Liver (tissue), 9 donors: Measurements from ENCODE around the gene HNRNPDL. TPM values are rescaled to one million over a fixed set of nuclear protein-coding genes. Genes with fewer than 3 reads are reported as not detected.

Experiments used
- DNase-seq: peaks from one replicate; pipeline ENCODE4 v3.0.0-alpha.2; 2017; ENCODE audit warnings: low spot score
- H3K27ac ChIP-seq, 2 donors: one replicate each; pipeline ENCODE4 v1.7.0; 2013; ENCODE audit warnings: inconsistent platforms in 2 of 2, low read length in 2 of 2, control low read depth in 1 of 2, low read depth in 1 of 2, mild to moderate bottlenecking in 1 of 2
- H3K27me3 ChIP-seq, 4 donors: one replicate each; pipeline versions ENCODE4 v1.6.1 to v1.7.0; 2013; ENCODE audit warnings: low read length in 3 of 4, inconsistent platforms in 1 of 4, mild to moderate bottlenecking in 1 of 4, moderate library complexity in 1 of 4; ENCODE audit not compliant: control insufficient read depth in 4 of 4, insufficient read depth in 4 of 4
- H3K36me3 ChIP-seq, 4 donors: one replicate each; pipeline versions ENCODE4 v1.6.1 to v1.7.0; 2013; ENCODE audit warnings: low read length in 3 of 4, mild to moderate bottlenecking in 3 of 4, low read depth in 1 of 4, moderate library complexity in 1 of 4; ENCODE audit not compliant: control insufficient read depth in 4 of 4, insufficient read depth in 3 of 4
- H3K4me1 ChIP-seq, 4 donors: one replicate each; pipeline versions ENCODE4 v1.6.1 to v1.7.0; 2013; ENCODE audit warnings: low read length in 3 of 4, mild to moderate bottlenecking in 3 of 4, moderate library complexity in 1 of 4; ENCODE audit not compliant: control insufficient read depth in 4 of 4, insufficient read depth in 4 of 4
- H3K4me3 ChIP-seq, 3 donors: one replicate each; pipeline versions ENCODE4 v1.6.1 to v1.7.0; 2013; ENCODE audit warnings: low read length in 3 of 3, control low read depth in 1 of 3, low read depth in 1 of 3, mild to moderate bottlenecking in 1 of 3
- H3K9ac ChIP-seq, 2 donors: one replicate each; pipeline ENCODE4 v1.7.0; 2013; ENCODE audit warnings: low read length in 2 of 2, mild to moderate bottlenecking in 2 of 2, moderate library complexity in 2 of 2, control low read depth in 1 of 2, low read depth in 1 of 2
- H3K9me3 ChIP-seq, 4 donors: one replicate each; pipeline versions ENCODE4 v1.6.1 to v1.7.0; 2013; ENCODE audit warnings: low read length in 3 of 4; ENCODE audit not compliant: control insufficient read depth in 4 of 4
- ATF3 ChIP-seq: IDR thresholded peaks from 2 replicates; pipeline ENCODE4 v1.6.1; 2016; ENCODE audit warnings: antibody characterized with exemption
- CTCF ChIP-seq: fragments of 150-350 bp; IDR thresholded peaks from 2 replicates; pipeline ENCODE4 v1.5.1; 2017; ENCODE audit warnings: improper control_type of control experiment, low read depth, low read length; ENCODE audit not compliant: missing input control
- EGR1 ChIP-seq, 2 donors: IDR thresholded peaks; 2 replicates each; pipeline ENCODE4 v1.6.1; 2016 to 2018; ENCODE audit warnings: antibody characterized with exemption in 2 of 2, low read depth in 2 of 2
- FOXA1 ChIP-seq: IDR thresholded peaks from 2 replicates; pipeline ENCODE4 v1.6.1; 2016; ENCODE audit warnings: antibody characterized with exemption
- FOXA2 ChIP-seq: IDR thresholded peaks from 2 replicates; pipeline ENCODE4 v1.6.1; 2016; ENCODE audit warnings: antibody characterized with exemption
- GABPA ChIP-seq, 2 donors: IDR thresholded peaks in 1 of 2; conservative IDR thresholded peaks in 1 of 2; 2 replicates each; pipeline ENCODE4 v1.6.1; 2016; ENCODE audit warnings: antibody characterized with exemption in 2 of 2, mild to moderate bottlenecking in 1 of 2, moderate library complexity in 1 of 2
- HNF4G ChIP-seq: IDR thresholded peaks from 2 replicates; pipeline ENCODE4 v1.6.1; 2016; ENCODE audit warnings: antibody characterized with exemption
- JUND ChIP-seq, 2 donors: IDR thresholded peaks; 2 replicates each; pipeline ENCODE4 v1.6.1; 2016; ENCODE audit warnings: antibody characterized with exemption in 2 of 2
- MAX ChIP-seq: IDR thresholded peaks from 2 replicates; pipeline ENCODE4 v1.6.1; 2016; ENCODE audit warnings: antibody characterized with exemption
- RAD21 ChIP-seq, 2 donors: IDR thresholded peaks; 2 replicates each; pipeline ENCODE4 v1.6.1; 2016; ENCODE audit warnings: antibody characterized with exemption in 2 of 2, mild to moderate bottlenecking in 2 of 2
- SP1 ChIP-seq: IDR thresholded peaks from 2 replicates; pipeline ENCODE4 v1.6.1; 2018; ENCODE audit warnings: antibody characterized with exemption, mild to moderate bottlenecking
- TAF1 ChIP-seq: conservative IDR thresholded peaks from 2 replicates; pipeline ENCODE4 v1.6.1; 2016; ENCODE audit warnings: antibody characterized with exemption, mild to moderate bottlenecking
- YY1 ChIP-seq: IDR thresholded peaks from 2 replicates; pipeline ENCODE4 v1.6.1; 2016; ENCODE audit warnings: antibody characterized with exemption, mild to moderate bottlenecking
- WGBS: extraction: QIAGEN DNeasy Blood & Tissue Kit; methylation state at CpG from one replicate; pipeline ENCODE4 v1.1.7; 2013; 5-methylcytosine and 5-hydroxymethylcytosine counted together
- polyA plus RNA-seq, 2 donors: library from polyadenylated mRNA; stranded (reverse) in 1 of 2; unstranded in 1 of 2; fragments of 200-250 nt in 1 of 2; fragments of >200 nt in 1 of 2; fragmentation: Nextera tagmentation in 1 of 2; extraction: Ambion mirVana in 1 of 2; gene quantifications; one replicate each; pipeline versions ENCODE4 v1.2.1 to v1.2.3, GENCODE V29; 2013 to 2015
- total RNA-seq, 2 donors: library from RNA; depleted of rRNA; stranded (reverse); fragments of >200 nt; gene quantifications; one replicate each; pipeline ENCODE4 v1.2.3, GENCODE V29; 2014
- donor health status: healthy.
- donor health status: healthy.
- donor health status: healthy.
- donor health status: healthy.
- donor health status: healthy.

Gene HNRNPDL
- total and polyA plus RNA-seq, 4 donors: 53.1 to 57.9 (median 57.6) TPM

- Histone ChIP-seq H3K9ac (no peak overlapping the region), H3K36me3 (peaks cover 0 to 2% (median 0%) of the 10 kb centered on the region in 4 donors), H3K27me3 (no peaks in the 10 kb centered on the region), H3K27ac (no peak overlapping the region), H3K4me3 (no peak overlapping the region), H3K4me1 (no peaks in the 10 kb centered on the region), H3K9me3 (no peaks in the 10 kb centered on the region)
- no peak for DNase-seq
- WGBS: 88% methylated on average over 2 of the region's 2 CpGs
- no peak for TF ChIP-seq FOXA1
- TF ChIP-seq HNF4G: no peak
- no peak for TF ChIP-seq RAD21 (IDR thresholded peaks at IDR 0.05)
- no peak for TF ChIP-seq FOXA2
- TF ChIP-seq MAX: no peak
- no peak for TF ChIP-seq ATF3
Observed at GRCh38 chr4:82381661-82382296, 48.5 kb downstream of the HNRNPDL start.

- H3K4me3 ChIP-seq: no peak overlapping the region
Observed at GRCh38 chr4:82381235-82381634, 49.0 kb downstream of the HNRNPDL start.

GRCh38 chr4:82380831-82381230 lies 49.4 kb downstream of the HNRNPDL start:
- WGBS: 94% methylated on average over 4 of the region's 4 CpGs
- Histone ChIP-seq H3K27me3 (no peaks in the 10 kb centered on the region), H3K9me3 (no peaks in the 10 kb centered on the region), H3K4me1 (no peaks in the 10 kb centered on the region), H3K4me3 (no peak overlapping the region), H3K27ac (no peak overlapping the region), H3K9ac (no peak overlapping the region), H3K36me3 (peaks cover 0 to 2% (median 0%) of the 10 kb centered on the region in 4 donors)
- no peak for TF ChIP-seq GABPA (IDR thresholded peaks at IDR 0.05 in 1 of 2, conservative IDR thresholded peaks at IDR 0.05 in 1 of 2)
- no peak for DNase-seq

More at GRCh38 chr4:82381235-82381634, 49.0 kb downstream of the HNRNPDL start:
- no peaks in the 10 kb centered on the region for H3K4me1 ChIP-seq
- no peak overlapping the region for H3K9ac ChIP-seq
- no peak overlapping the region for H3K27ac ChIP-seq
- no peaks in the 10 kb centered on the region for H3K9me3 ChIP-seq
- 97% methylated on average over 3 of the region's 3 CpGs for WGBS
- no peaks in the 10 kb centered on the region for H3K27me3 ChIP-seq
- peaks cover 0 to 2% (median 0%) of the 10 kb centered on the region in 4 donors for H3K36me3 ChIP-seq
- no peak for DNase-seq
- TF ChIP-seq SP1 (no peak), YY1 (no peak), EGR1 (IDR thresholded peaks at IDR 0.05; ENCODE audit: low read depth in 2 of 2) (no peak), JUND (IDR thresholded peaks at IDR 0.05) (no peak), MAX (no peak), HNF4G (no peak), CTCF (no peak), GABPA (IDR thresholded peaks at IDR 0.05 in 1 of 2, conservative IDR thresholded peaks at IDR 0.05 in 1 of 2) (no peak), TAF1 (no peak)
